Retinal pigment epithelial cell (primary cell): ENCODE data around the gene NCKAP5L.
"Not testable (repeated sequence)": the region's sequence is repeated elsewhere in the genome, so short reads cannot be mapped to it uniquely, and the experiment has no call there.

Experiments used
- DNase-seq: peaks from one replicate; pipeline ENCODE4 v3.0.0-alpha.2; 2010; ENCODE audit warnings: low read depth
- H3K4me3 ChIP-seq: 2 replicates; pipeline ENCODE4 v1.5.1; 2011; ENCODE audit warnings: mild to moderate bottlenecking, low read length, control low read depth, moderate library complexity
- TF ChIP-seq, protein P1 (sequence below): conservative IDR thresholded peaks from 2 replicates; pipeline ENCODE4 v1.5.1; 2011; ENCODE audit warnings: low read depth, low read length, control low read depth, inconsistent platforms

The NCKAP5L gene

DNA sequence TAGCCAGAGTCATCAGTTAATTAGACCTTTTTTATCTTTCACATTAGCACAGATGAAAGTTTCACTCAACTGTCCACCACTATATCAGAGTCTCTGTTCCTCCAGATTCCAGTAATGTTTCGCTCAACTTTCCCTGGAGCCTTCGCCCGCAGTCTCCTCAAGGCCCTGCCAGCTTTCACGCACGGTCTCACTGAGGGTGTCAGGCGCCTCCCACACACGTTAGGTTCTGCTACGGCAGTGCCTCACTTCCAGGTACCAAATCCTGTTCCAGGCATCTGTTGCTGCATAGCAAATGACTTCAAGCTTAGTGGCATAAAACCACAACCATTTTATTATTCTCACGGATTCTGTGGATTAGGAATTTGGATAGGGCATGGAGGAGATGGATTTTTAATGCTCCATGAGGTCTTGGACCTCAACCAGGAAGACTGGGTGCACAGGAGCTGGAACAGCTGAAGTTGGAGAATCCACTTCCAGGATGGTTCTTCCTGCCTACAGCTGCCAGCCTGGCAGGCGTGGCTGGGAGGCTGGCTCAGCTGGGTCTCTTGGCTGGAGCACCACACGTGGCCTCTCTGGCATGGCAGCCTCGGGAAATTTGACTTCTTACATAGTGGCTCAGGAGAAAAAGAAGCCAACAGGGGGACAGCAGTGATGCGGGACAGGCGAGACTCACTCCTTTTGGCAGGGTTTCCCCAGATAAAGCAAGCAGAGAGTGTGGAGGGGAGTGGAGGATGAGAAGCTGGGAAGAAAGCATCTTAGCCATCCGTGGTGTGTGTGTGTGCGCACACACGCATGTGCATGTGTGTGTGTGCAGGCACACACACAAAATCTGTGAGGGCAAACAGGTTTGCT is 36.0 kb upstream of the NCKAP5L start:
- TF ChIP-seq, protein P1, sequence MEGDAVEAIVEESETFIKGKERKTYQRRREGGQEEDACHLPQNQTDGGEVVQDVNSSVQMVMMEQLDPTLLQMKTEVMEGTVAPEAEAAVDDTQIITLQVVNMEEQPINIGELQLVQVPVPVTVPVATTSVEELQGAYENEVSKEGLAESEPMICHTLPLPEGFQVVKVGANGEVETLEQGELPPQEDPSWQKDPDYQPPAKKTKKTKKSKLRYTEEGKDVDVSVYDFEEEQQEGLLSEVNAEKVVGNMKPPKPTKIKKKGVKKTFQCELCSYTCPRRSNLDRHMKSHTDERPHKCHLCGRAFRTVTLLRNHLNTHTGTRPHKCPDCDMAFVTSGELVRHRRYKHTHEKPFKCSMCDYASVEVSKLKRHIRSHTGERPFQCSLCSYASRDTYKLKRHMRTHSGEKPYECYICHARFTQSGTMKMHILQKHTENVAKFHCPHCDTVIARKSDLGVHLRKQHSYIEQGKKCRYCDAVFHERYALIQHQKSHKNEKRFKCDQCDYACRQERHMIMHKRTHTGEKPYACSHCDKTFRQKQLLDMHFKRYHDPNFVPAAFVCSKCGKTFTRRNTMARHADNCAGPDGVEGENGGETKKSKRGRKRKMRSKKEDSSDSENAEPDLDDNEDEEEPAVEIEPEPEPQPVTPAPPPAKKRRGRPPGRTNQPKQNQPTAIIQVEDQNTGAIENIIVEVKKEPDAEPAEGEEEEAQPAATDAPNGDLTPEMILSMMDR: no peak
- no peak for DNase-seq
- H3K4me3 ChIP-seq: no peak overlapping the region

DNA sequence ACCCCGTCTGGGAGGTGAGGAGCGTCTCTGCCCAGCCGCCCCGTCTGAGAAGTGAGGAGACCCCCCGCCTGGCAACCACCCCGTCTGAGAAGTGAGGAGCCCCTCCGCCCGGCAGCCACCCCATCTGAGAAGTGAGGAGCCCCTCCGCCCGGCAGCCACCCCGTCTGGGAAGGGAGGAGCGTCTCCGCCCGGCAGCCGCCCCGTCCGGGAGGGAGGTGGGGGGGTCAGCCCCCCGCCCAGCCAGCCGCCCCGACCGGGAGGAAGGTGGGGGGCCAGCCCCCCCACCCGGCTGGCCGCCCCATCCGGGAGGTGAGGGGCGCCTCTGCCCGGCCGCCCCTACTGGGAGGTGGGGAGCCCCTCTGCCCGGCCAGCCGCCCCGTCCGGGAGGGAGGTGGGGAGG is 32.7 kb upstream of the NCKAP5L start:
- not testable (repeated sequence) for DNase-seq, H3K4me3 ChIP-seq

DNA sequence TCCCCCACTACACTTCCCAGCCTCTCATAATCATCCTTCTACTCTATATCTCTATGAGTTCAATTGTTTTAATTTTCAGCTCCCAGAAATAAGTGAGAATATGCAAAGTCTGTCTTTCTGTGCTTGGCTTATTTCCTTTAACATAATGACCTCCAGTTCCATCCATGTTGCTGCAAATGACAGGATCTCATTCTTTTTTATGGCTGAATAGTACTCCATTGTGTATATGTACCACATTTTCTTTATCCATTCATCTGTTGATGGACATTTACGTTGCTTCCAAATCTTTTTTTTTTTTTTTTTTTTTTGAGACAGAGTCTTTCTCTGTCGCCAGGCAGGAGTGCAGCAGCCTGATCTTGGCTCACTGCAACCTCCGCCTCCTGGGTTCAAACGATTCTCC is 27.7 kb upstream of the NCKAP5L start:
- not testable (repeated sequence) for DNase-seq, H3K4me3 ChIP-seq

DNA sequence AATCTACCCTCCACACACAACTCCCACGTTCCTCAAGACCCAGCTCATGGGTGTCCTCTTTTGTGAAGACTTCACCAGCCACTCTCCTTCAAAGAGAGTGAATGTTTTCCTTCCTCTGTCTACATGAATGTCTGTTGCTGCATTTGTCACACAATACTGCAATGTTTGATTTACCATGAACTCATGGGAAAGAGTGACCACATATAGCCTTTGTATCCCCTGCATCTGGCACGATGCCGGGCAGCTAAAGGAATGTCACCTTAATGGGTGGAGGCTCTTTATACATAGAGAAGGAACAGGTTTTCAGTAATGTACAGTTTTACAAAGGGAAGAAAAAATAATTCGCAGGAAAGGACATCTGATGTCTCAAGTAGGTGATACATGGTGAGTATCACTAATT is 26.8 kb upstream of the NCKAP5L start:
- TF ChIP-seq, protein P1: no peak
- H3K4me3 ChIP-seq: no peak overlapping the region
- no peak for DNase-seq

DNA sequence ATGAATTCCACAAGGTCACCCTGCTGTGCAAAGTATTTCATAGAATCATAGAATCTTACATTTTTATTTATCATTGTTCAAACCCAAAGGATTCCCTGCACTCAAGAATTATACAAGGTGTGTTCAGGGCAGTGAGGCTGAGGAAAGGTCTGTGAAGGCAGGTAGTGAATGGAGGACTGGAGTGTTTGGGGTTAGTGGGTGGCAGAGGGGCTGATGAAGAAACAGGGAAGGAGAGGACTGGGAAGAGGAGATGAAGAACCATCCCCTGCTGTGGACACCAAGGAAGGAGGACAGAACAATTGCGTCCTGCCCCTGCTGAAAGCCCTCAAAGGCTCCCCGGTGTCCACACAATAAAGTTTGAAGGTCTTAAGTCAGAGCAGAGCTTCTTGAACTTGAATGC is 25.5 kb upstream of the NCKAP5L start:
- DNase-seq: no peak
- no peak overlapping the region for H3K4me3 ChIP-seq
- TF ChIP-seq, protein P1: no peak

DNA sequence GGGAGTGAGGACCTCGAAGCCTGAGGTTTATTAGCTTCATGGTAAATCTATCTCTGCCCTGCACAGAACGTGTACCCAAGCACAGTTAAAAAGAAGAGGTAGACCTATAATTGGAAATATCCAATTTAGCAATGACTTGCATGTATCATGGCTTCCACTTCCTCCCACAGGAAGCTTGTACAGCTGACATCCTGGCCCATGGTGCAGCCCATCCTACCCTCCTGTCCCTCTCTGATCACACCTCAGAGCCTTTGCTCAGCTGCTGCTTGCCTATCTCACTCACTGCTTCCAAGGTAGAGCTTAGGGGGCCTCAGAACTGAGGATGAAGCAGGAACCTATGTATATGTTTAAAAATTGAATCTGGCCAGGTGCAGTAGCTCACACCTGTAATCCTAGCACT is 18.9 kb upstream of the NCKAP5L start:
- H3K4me3 ChIP-seq: no peak overlapping the region
- TF ChIP-seq, protein P1: no peak
- DNase-seq: no peak

DNA sequence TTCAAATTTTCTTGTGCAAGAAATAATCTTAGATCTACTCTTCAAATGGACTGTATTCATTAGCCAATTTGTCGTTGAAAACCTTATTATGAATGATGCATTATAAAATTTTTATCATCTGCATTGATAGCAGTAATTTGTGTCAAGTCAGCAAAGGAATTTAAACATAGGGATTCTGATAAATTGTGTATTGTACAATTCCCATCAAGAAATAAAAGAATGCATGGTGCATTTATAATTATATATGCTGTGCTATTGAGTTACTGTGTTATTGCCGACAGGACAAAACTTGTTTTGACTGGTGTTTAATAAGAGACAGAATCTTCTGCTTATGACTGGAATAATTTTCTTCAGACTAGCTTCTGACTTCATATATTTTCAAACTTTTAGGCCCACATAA is 17.8 kb upstream of the NCKAP5L start:
- no peak overlapping the region for H3K4me3 ChIP-seq
- TF ChIP-seq, protein P1: no peak
- no peak for DNase-seq

DNA sequence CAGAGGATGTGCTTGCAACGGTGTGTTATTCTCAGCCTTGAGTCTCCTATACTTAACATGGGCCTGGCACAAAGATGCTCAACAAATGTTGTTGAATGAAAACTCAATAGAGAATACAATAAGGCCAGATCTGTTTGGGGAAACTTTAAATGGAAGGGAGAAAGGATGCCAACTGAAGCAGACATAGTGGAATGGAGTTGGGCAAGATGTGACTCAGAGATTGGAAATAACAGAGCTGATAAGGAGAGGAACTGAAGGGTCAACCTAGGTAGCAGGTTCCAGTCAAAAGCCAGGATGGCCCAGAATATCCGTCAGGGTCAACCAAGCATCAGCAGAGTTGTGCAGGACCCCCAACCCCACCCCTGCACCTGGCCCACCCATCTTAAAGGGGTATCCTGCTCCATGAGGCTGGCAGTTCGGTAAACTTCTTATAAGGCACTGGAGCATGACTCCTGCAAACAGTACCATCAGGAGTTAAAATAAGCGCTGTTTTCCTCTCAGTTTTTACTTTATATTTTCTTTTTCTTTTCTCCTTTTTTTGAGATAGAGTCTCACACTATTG is 15.7 kb upstream of the NCKAP5L start:
- TF ChIP-seq, protein P1: no peak
- no peak overlapping the region for H3K4me3 ChIP-seq
- DNase-seq: no peak
